ENCODE data around the gene TSSK2. TPM values are rescaled to one million over a fixed set of nuclear protein-coding genes. Genes with fewer than 3 reads are reported as not detected.

Gene TSSK2
- total and polyA plus RNA-seq, 2 donors (not counting 3 experiments of a cell fraction or from before 2014, with no cell fraction given), result not detected

- H3K27ac ChIP-seq (ENCODE audit: insufficient read depth, low read depth, low read length), result no peak overlapping the region
- H3K36me3 ChIP-seq (ENCODE audit: control insufficient read depth in 2 of 2, extremely low read depth in 1 of 2, insufficient read depth in 2 of 2, low read length in 2 of 2), result peaks cover 0 to 5% of the 10 kb centered on the region in 2 experiments
- peaks cover 19% of the 10 kb centered on the region for H3K4me1 ChIP-seq (ENCODE audit: control insufficient read depth, extremely low read depth, insufficient read depth, low read length)
- DNase-seq (ENCODE audit: low read depth, low spot score) (no peak), FAIRE-seq (no peak)
- no peaks in the 10 kb centered on the region for H3K9me1 ChIP-seq (replicated peaks; ENCODE audit: control insufficient read depth, extremely low read depth, insufficient read depth, low read length)
- no peaks in the 10 kb centered on the region for H3K27me3 ChIP-seq (ENCODE audit: control insufficient read depth in 2 of 2, insufficient read depth in 2 of 2, low read length in 2 of 2)
- no peak overlapping the region for H3K4me2 ChIP-seq (ENCODE audit: insufficient read depth, low read length)
- H3K4me3 ChIP-seq (replicated peaks in 1 of 3; ENCODE audit: insufficient read depth in 1 of 3, low read depth in 1 of 3, low read length in 3 of 3), result no peak overlapping the region
- no peaks in the 10 kb centered on the region for H4K20me1 ChIP-seq (replicated peaks; ENCODE audit: control insufficient read depth, extremely low read depth, insufficient read depth, low read length)
- intact Hi-C loops (cut with micrococcal nuclease) (loop anchor here (5.0 kb wide), 1 partner anchor 271 kb away; the partner anchor contains the start of gene C22orf39), dilution Hi-C loops (cut with MboI; ENCODE audit: extremely low pct_ligation_motif_present, low sequenced_read_pairs) (no loop called here)
- H3K9ac ChIP-seq (replicated peaks; ENCODE audit: extremely low read depth, insufficient read depth, low read length), result no peak overlapping the region
- ChIA-PET POLR2A (no interaction called here), CTCF (no interaction called here)
- no peaks in the 10 kb centered on the region for H3K9me3 ChIP-seq (replicated peaks; ENCODE audit: control insufficient read depth, insufficient read depth, low read length)
- TF ChIP-seq GATA2 (IDR thresholded peaks at IDR 0.05; ENCODE audit: insufficient read depth, insufficient read length, low read depth, low read length) (no peak), CTCF (IDR thresholded peaks at IDR 0.05; ENCODE audit: extremely low read depth in 1 of 2, insufficient read depth in 1 of 2, low read depth in 1 of 2, low read length in 2 of 2) (no peak), FOS (IDR thresholded peaks at IDR 0.05; ENCODE audit: borderline replicate concordance, insufficient read depth, low read length) (no peak), MYC (IDR thresholded peaks at IDR 0.05; ENCODE audit: low read depth, low read length) (no peak), POLR2A (IDR thresholded peaks at IDR 0.05; ENCODE audit: low read depth, low read length) (no peak), JUN (IDR thresholded peaks at IDR 0.05; ENCODE audit: borderline replicate concordance, insufficient read depth, insufficient read length, low read depth) (no peak), EZH2 (IDR thresholded peaks at IDR 0.05; ENCODE audit: borderline replicate concordance, low read depth, low read length, severe bottlenecking) (no peak), POLR2AphosphoS5 (IDR thresholded peaks at IDR 0.05; ENCODE audit: insufficient read depth, low read depth, low read length) (no peak)
- TF ChIP-seq, protein P1, sequence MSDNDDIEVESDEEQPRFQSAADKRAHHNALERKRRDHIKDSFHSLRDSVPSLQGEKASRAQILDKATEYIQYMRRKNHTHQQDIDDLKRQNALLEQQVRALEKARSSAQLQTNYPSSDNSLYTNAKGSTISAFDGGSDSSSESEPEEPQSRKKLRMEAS (IDR thresholded peaks at IDR 0.05; ENCODE audit: insufficient read depth, insufficient read length), result no peak
- BruUV-seq (replicated peaks), result no TSS peak
- peaks cover 36% of the 10 kb centered on the region for H3K79me2 ChIP-seq (ENCODE audit: control insufficient read depth, insufficient read depth, low read length)
- H2AFZ ChIP-seq (ENCODE audit: low read depth, low read length), result no peak overlapping the region
These were observed 45.1 kb downstream of the TSSK2 start for GRCh38 chr22:19176175-19176643.
